CD8-positive, alpha-beta memory T cell (primary cell): ENCODE data around the gene ADGRL2. TPM values are rescaled to one million over a fixed set of nuclear protein-coding genes. Genes with fewer than 3 reads are reported as not detected.

Experiments used
- CTCF ChIA-PET: fragments of 350-600 bp; sonication (Branson Sonifier 250); formaldehyde crosslinking; loops from one replicate; lab custom pipeline; 2021; ENCODE audit warnings: antibody characterized with exemption; lab: Charles Lee
- POLR2A ChIA-PET: fragments of 350-600 bp; sonication (Branson Sonifier 250); formaldehyde crosslinking; loops from one replicate; lab custom pipeline; 2021; ENCODE audit warnings: antibody characterized with exemption; lab: Charles Lee
- DNase-seq, 5 donors: peaks; one replicate each; pipeline versions ENCODE4 v3.0.0 to v3.0.0-alpha.2; 2020 to 2022; ENCODE audit warnings: mixed read lengths in 1 of 5
- H3K27ac ChIP-seq: one replicate; pipeline ENCODE4 v1.7.0; 2013; ENCODE audit warnings: low read depth, mild to moderate bottlenecking, low read length, moderate library complexity
- H3K27me3 ChIP-seq: 2 replicates; pipeline ENCODE4 v1.7.0; 2013; ENCODE audit warnings: low read length, mild to moderate bottlenecking; ENCODE audit not compliant: insufficient read depth, poor library complexity, severe bottlenecking
- H3K36me3 ChIP-seq: 2 replicates; pipeline ENCODE4 v1.7.0; 2013; ENCODE audit warnings: mild to moderate bottlenecking, low read length, moderate library complexity; ENCODE audit not compliant: insufficient read depth
- H3K4me1 ChIP-seq: 2 replicates; pipeline ENCODE4 v1.7.0; 2013; ENCODE audit warnings: mild to moderate bottlenecking, low read length, moderate library complexity; ENCODE audit not compliant: insufficient read depth
- H3K4me3 ChIP-seq: 2 replicates; pipeline ENCODE4 v1.7.0; 2013; ENCODE audit warnings: mild to moderate bottlenecking, low read length
- H3K9me3 ChIP-seq: 2 replicates; pipeline ENCODE4 v1.7.0; 2013; ENCODE audit warnings: mild to moderate bottlenecking, low read length
- H3K27ac Mint-ChIP-seq, 8 donors: one replicate each; pipeline ENCODE4 v1.8.0; 2020 to 2021; ENCODE audit warnings: mixed read lengths in 8 of 8, mild to moderate bottlenecking in 6 of 8, inconsistent platforms in 3 of 8, moderate library complexity in 3 of 8
- H3K27me3 Mint-ChIP-seq, 2 donors: one replicate each; pipeline ENCODE4 v1.8.0; 2020 to 2021; ENCODE audit warnings: mixed read lengths in 2 of 2, mild to moderate bottlenecking in 1 of 2, moderate library complexity in 1 of 2
- H3K36me3 Mint-ChIP-seq, 3 donors: one replicate each; pipeline ENCODE4 v1.8.0; 2020 to 2021; ENCODE audit warnings: mixed read lengths in 3 of 3, inconsistent platforms in 1 of 3, mild to moderate bottlenecking in 1 of 3
- H3K4me1 Mint-ChIP-seq, 3 donors: one replicate each; pipeline ENCODE4 v1.8.0; 2020 to 2021; ENCODE audit warnings: mixed read lengths in 3 of 3, inconsistent platforms in 1 of 3, mild to moderate bottlenecking in 1 of 3
- H3K4me3 Mint-ChIP-seq, 7 donors: one replicate each; pipeline ENCODE4 v1.8.0; 2020 to 2021; ENCODE audit warnings: mixed read lengths in 7 of 7, mild to moderate bottlenecking in 6 of 7, moderate library complexity in 4 of 7, inconsistent platforms in 2 of 7
- H3K9me3 Mint-ChIP-seq, 5 donors: one replicate each; pipeline ENCODE4 v1.8.0; 2020 to 2022; ENCODE audit warnings: mixed read lengths in 5 of 5, mild to moderate bottlenecking in 3 of 5, moderate library complexity in 2 of 5, inconsistent platforms in 1 of 5
- polyA plus RNA-seq: library from polyadenylated mRNA; unstranded; fragments of 300-500 nt; fragmentation: Illumina TruSeq; gene quantifications from one replicate; pipeline ENCODE4 v1.2.3, GENCODE V29; 2021
- total RNA-seq, 2 experiments: library from RNA; stranded (reverse); gene quantifications; one replicate each; pipeline ENCODE4 v1.2.3, GENCODE V29; 2021

Gene ADGRL2
- total and polyA plus RNA-seq, 3 experiments from 2014 or later = not detected

DNA sequence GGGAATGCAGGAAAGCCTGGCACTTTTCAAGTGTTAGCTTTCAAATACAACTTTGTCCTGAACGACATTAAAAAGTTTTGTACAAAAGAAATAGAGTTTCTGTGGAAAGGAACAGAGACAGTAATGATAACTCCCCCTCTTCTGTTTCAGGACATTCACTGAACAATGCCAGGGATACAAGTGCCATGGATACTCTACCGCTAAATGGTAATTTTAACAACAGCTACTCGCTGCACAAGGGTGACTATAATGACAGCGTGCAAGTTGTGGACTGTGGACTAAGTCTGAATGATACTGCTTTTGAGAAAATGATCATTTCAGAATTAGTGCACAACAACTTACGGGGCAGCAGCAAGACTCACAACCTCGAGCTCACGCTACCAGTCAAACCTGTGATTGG lies 189.5 kb downstream of the ADGRL2 start:
- DNase-seq = no peak
- POLR2A ChIA-PET = no interaction called here

DNA sequence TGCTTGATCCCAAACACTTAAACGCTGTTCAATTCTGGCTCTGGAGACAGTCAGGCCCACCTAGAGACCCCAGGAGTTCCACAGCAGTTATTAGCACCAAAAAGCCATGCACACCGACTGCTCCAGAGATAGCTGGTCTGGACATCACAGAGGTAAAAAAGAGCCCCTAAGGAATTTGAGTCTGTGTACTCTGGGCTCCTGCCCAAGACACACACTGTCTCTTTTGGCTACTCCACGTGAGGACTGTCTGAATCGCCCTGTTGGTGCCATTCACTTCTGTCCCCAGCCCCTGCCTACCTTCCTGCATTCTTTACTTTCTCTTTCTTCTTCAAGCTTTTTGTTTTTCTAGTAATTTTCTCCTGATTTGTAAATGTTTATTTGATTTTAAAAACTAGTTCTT lies 197.4 kb downstream of the ADGRL2 start:
- Histone ChIP-seq H3K27me3 (no peaks in the 10 kb centered on the region), H3K27ac (no peak overlapping the region), H3K36me3 (no peaks in the 10 kb centered on the region), H3K4me1 (no peaks in the 10 kb centered on the region), H3K4me3 (no peak overlapping the region), H3K9me3 (no peaks in the 10 kb centered on the region)
- Mint-ChIP-seq H3K4me1 (no peaks in the 10 kb centered on the region), H3K27ac (no peak overlapping the region), H3K9me3 (peaks cover 0 to 4% (median 2%) of the 10 kb centered on the region in 5 donors), H3K27me3 (no peaks in the 10 kb centered on the region), H3K36me3 (no peaks in the 10 kb centered on the region), H3K4me3 (no peak overlapping the region)
- ChIA-PET POLR2A (no interaction called here), CTCF (no interaction called here)
- no peak for DNase-seq

More for the DNA sequence above, 189.5 kb downstream of the ADGRL2 start:
- H3K4me1 Mint-ChIP-seq = no peaks in the 10 kb centered on the region
- peaks cover 0 to 25% (median 3%) of the 10 kb centered on the region in 5 donors for H3K9me3 Mint-ChIP-seq
- no peaks in the 10 kb centered on the region for H3K4me1 ChIP-seq
- H3K9me3 ChIP-seq = no peaks in the 10 kb centered on the region
- no peaks in the 10 kb centered on the region for H3K36me3 ChIP-seq
- no peak overlapping the region for H3K4me3 Mint-ChIP-seq
- H3K27ac ChIP-seq = no peak overlapping the region
- H3K4me3 ChIP-seq = no peak overlapping the region
- H3K36me3 Mint-ChIP-seq = no peaks in the 10 kb centered on the region
- H3K27ac Mint-ChIP-seq = no peak overlapping the region
- CTCF ChIA-PET = no interaction called here
- no peaks in the 10 kb centered on the region for H3K27me3 Mint-ChIP-seq
- H3K27me3 ChIP-seq = no peaks in the 10 kb centered on the region

DNA sequence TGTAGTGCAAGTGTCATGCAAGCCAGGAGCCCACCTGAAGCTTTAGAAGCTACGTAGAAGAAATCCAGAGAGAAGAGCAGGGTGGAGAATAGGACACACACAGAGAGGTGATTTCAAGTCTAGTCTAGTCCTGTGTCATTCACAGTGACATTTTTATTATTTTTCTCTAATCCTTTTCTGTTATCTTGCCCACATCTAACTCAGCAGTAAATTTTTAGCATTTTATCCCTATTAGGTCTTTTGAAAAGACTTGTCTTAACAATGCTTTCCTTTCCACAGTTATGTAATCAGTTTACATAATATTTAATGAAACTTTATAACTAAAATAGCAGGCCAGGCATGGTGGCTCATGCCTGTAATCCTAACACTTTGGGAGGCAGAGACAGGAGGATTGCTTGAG lies 198.6 kb downstream of the ADGRL2 start:
- no peak for DNase-seq
- no peak overlapping the region for H3K4me3 ChIP-seq
- H3K4me1 Mint-ChIP-seq = no peaks in the 10 kb centered on the region
- no peak overlapping the region for H3K27ac ChIP-seq
- no peaks in the 10 kb centered on the region for H3K27me3 Mint-ChIP-seq
- no peaks in the 10 kb centered on the region for H3K36me3 Mint-ChIP-seq
- H3K27ac Mint-ChIP-seq = no peak overlapping the region
- peaks cover 0 to 10% (median 4%) of the 10 kb centered on the region in 5 donors for H3K9me3 Mint-ChIP-seq
- H3K4me3 Mint-ChIP-seq = no peak overlapping the region
- H3K36me3 ChIP-seq = no peaks in the 10 kb centered on the region
- no peaks in the 10 kb centered on the region for H3K27me3 ChIP-seq
- ChIA-PET POLR2A (no interaction called here), CTCF (no interaction called here)
- H3K4me1 ChIP-seq = no peaks in the 10 kb centered on the region
- H3K9me3 ChIP-seq = no peaks in the 10 kb centered on the region

DNA sequence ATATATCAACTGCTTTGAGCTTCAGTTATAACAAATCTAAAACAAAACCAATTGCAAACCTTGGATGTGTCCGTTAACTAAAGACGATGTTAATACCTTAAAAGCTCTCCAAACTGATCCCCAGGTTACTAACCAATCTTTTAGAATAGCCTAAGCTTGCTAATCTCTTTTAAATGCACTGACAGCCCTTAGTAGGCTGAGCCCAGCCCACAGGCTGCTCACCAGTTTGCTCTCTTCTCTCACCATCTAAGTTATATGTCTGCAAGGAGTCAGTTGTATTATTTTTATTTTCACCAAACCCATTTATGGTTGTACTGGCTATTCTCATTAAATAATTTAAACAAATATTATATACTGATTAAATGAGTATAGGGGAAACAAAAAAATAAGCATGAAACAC lies 199.5 kb downstream of the ADGRL2 start:
- ChIA-PET CTCF (no interaction called here), POLR2A (no interaction called here)

DNA sequence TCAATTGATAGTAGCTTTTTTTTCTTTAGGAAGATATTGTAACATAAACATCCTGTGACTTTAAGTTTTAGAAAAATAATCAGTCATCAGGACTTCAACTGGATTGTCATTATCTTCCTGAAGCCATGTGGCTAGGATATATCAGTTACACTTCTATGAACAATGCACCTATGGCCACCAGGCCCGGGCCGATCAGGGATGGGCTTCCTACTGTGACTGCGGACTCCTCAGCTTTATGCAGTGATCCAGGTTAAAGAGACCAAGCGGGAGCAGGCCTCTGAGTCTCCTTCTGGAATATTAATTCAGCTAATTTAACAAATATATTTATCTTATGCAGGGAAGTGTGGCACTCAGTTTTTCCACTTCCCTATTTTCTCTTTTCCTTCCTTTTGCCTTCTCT lies 200.6 kb downstream of the ADGRL2 start:
- POLR2A ChIA-PET = no interaction called here
- peaks cover 0 to 10% (median 5%) of the 10 kb centered on the region in 5 donors for H3K9me3 Mint-ChIP-seq
- CTCF ChIA-PET = no interaction called here

More for the DNA sequence above, 199.5 kb downstream of the ADGRL2 start:
- Mint-ChIP-seq H3K4me1 (no peaks in the 10 kb centered on the region), H3K36me3 (no peaks in the 10 kb centered on the region), H3K9me3 (peaks cover 0 to 10% (median 4%) of the 10 kb centered on the region in 5 donors), H3K27me3 (no peaks in the 10 kb centered on the region), H3K4me3 (no peak overlapping the region), H3K27ac (no peak overlapping the region)
- Histone ChIP-seq H3K4me1 (no peaks in the 10 kb centered on the region), H3K27ac (no peak overlapping the region), H3K9me3 (no peaks in the 10 kb centered on the region), H3K36me3 (no peaks in the 10 kb centered on the region), H3K27me3 (no peaks in the 10 kb centered on the region), H3K4me3 (no peak overlapping the region)
- DNase-seq = no peak

DNA sequence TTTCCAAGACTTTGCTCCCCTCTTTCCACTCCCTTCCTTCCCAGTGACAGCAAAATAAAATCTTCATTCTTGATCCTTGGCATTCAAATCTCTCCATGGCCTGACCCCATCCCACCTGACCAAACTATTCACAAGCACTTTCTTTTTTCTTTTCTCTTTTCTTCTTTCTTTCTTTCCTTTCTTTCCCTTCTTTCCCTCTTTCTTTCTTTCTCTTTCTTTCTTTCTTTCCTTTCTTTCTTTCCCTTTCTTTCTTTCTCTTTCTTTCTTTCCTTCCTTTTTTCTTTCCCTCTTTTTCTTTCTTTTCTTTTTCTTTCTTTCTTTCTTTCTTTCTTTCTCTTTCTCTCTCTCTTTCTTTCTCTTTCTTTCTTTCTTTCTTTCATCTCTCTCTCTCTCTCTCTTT lies 207.1 kb downstream of the ADGRL2 start:
- Histone ChIP-seq H3K9me3 (no peaks in the 10 kb centered on the region), H3K27me3 (no peaks in the 10 kb centered on the region), H3K27ac (no peak overlapping the region), H3K36me3 (no peaks in the 10 kb centered on the region), H3K4me3 (no peak overlapping the region), H3K4me1 (no peaks in the 10 kb centered on the region)
- ChIA-PET POLR2A (no interaction called here), CTCF (no interaction called here)
- Mint-ChIP-seq H3K27ac (peak overlapping the region in 1 of 8 donors; percentile 34), H3K4me1 (no peaks in the 10 kb centered on the region), H3K4me3 (no peak overlapping the region), H3K27me3 (no peaks in the 10 kb centered on the region), H3K9me3 (peaks cover 2 to 19% (median 9%) of the 10 kb centered on the region in 5 donors), H3K36me3 (no peaks in the 10 kb centered on the region)
- no peak for DNase-seq

More for the DNA sequence above, 200.6 kb downstream of the ADGRL2 start:
- no peak for DNase-seq
- H3K27ac Mint-ChIP-seq = no peak overlapping the region
- H3K4me3 ChIP-seq = no peak overlapping the region
- no peak overlapping the region for H3K27ac ChIP-seq
- no peaks in the 10 kb centered on the region for H3K4me1 Mint-ChIP-seq
- H3K36me3 Mint-ChIP-seq = no peaks in the 10 kb centered on the region
- no peaks in the 10 kb centered on the region for H3K4me1 ChIP-seq
- H3K27me3 ChIP-seq = no peaks in the 10 kb centered on the region
- H3K36me3 ChIP-seq = no peaks in the 10 kb centered on the region
- H3K4me3 Mint-ChIP-seq = no peak overlapping the region
- H3K9me3 ChIP-seq = no peaks in the 10 kb centered on the region
- no peaks in the 10 kb centered on the region for H3K27me3 Mint-ChIP-seq

DNA sequence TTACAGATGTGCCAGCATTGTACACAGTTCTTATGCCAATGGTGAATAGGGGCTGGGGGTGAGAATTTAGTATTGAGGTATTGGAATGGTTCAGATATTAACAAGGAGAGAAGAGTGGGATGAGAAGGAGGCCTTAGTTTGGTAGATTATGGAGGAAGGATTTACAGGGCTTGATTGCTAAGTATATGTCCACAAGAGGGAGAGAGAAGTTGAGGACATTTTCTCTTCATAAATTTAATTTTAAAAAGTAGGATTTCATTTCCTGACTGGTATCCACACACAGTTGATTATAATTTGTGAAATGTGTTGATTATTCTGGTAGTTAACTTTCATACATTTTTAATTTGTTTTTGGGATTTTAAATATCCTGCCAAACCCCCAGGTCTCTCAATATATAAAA lies 213.0 kb downstream of the ADGRL2 start:
- no peaks in the 10 kb centered on the region for H3K36me3 Mint-ChIP-seq
- no peaks in the 10 kb centered on the region for H3K36me3 ChIP-seq
- POLR2A ChIA-PET = no interaction called here
- CTCF ChIA-PET = no interaction called here
- H3K4me1 ChIP-seq = no peaks in the 10 kb centered on the region
- H3K27me3 ChIP-seq = no peaks in the 10 kb centered on the region
- H3K4me1 Mint-ChIP-seq = no peaks in the 10 kb centered on the region
- no peaks in the 10 kb centered on the region for H3K27me3 Mint-ChIP-seq
- no peak for DNase-seq
- H3K9me3 Mint-ChIP-seq = peaks cover 0 to 30% (median 3%) of the 10 kb centered on the region in 5 donors
- no peak overlapping the region for H3K27ac ChIP-seq
- no peak overlapping the region for H3K4me3 Mint-ChIP-seq
- H3K9me3 ChIP-seq = no peaks in the 10 kb centered on the region
- H3K4me3 ChIP-seq = no peak overlapping the region
- H3K27ac Mint-ChIP-seq = no peak overlapping the region

DNA sequence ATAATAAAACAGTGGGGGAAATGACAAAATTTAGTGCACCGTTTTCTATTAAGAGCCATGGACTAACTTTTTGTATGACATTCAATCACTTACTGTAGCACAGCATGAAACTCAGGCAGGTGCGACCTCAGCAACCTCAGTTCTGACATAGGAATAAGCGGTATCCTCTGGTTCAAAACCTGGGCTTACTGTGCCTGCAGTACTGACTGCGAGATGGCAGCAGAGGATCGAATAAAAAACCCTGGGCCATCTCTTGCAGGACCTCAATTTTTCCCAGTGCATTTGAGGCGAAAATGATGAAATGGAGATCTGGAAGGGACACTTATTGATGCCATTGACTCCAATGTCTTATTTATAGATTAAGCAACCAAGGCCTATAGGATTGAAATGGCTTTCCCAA lies 214.7 kb downstream of the ADGRL2 start:
- Histone ChIP-seq H3K36me3 (no peaks in the 10 kb centered on the region), H3K9me3 (no peaks in the 10 kb centered on the region), H3K4me3 (no peak overlapping the region), H3K27ac (no peak overlapping the region), H3K4me1 (no peaks in the 10 kb centered on the region), H3K27me3 (no peaks in the 10 kb centered on the region)
- H3K9me3 Mint-ChIP-seq = peaks cover 2 to 27% (median 8%) of the 10 kb centered on the region in 5 donors
- H3K36me3 Mint-ChIP-seq = no peaks in the 10 kb centered on the region
- H3K27me3 Mint-ChIP-seq = no peaks in the 10 kb centered on the region
- no peak for DNase-seq
- POLR2A ChIA-PET = no interaction called here
- H3K4me1 Mint-ChIP-seq = no peaks in the 10 kb centered on the region
- H3K27ac Mint-ChIP-seq = no peak overlapping the region
- H3K4me3 Mint-ChIP-seq = no peak overlapping the region
- CTCF ChIA-PET = no interaction called here

DNA sequence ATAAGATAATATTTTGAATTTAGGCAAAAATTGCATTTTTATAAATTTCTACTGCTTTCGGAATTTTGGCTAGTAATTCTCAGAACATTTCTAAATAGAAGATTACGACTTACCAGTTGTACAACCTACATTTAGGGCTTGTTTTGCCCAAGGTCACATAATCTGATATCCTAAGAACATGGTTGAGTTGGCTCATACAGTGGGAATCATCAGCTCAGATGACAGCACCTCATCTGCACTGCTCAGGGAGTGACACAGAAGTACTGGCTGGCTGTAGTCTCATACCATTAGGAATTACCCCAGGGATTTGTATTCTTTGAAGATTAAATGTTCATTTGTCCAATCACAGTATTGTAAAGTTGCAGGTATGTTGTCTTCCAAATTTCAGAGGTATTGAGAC lies 217.6 kb downstream of the ADGRL2 start:
- Histone ChIP-seq H3K27me3 (no peaks in the 10 kb centered on the region), H3K36me3 (no peaks in the 10 kb centered on the region), H3K27ac (no peak overlapping the region), H3K4me3 (no peak overlapping the region), H3K9me3 (no peaks in the 10 kb centered on the region), H3K4me1 (no peaks in the 10 kb centered on the region)
- DNase-seq = no peak
- Mint-ChIP-seq H3K9me3 (peaks cover 4 to 26% (median 8%) of the 10 kb centered on the region in 5 donors), H3K27me3 (no peaks in the 10 kb centered on the region), H3K27ac (no peak overlapping the region), H3K36me3 (no peaks in the 10 kb centered on the region), H3K4me3 (no peak overlapping the region), H3K4me1 (no peaks in the 10 kb centered on the region)
- ChIA-PET CTCF (no interaction called here), POLR2A (no interaction called here)
